SK-N-SH treated with all-trans-retinoic acid at 6 μM for 48 hours (cell line): ENCODE data around the gene SFXN5.

Experiments
- CSDC2 ChIP-seq: fragments of 250-450 bp; sonication (Bioruptor Pico); IDR thresholded peaks from 2 replicates; pipeline ENCODE4 v1.5.0; 2020; ENCODE audit warnings: mild to moderate bottlenecking, moderate library complexity
- ESRRG ChIP-seq: fragments of 250-450 bp; sonication (Bioruptor Pico); IDR thresholded peaks from 2 replicates; pipeline ENCODE4 v1.6.1; 2021; ENCODE audit warnings: mild to moderate bottlenecking
- GLIS3 ChIP-seq: fragments of 250-450 bp; sonication (Bioruptor Pico); IDR thresholded peaks from 2 replicates; pipeline ENCODE4 v1.5.0; 2020; ENCODE audit warnings: mild to moderate bottlenecking, moderate library complexity
- OSR1 ChIP-seq: fragments of 250-450 bp; sonication (Bioruptor Pico); IDR thresholded peaks from 2 replicates; pipeline ENCODE4 v1.8.0; 2022; ENCODE audit warnings: moderate library complexity, mild to moderate bottlenecking, inconsistent platforms
- PPARA ChIP-seq: fragments of 250-450 bp; sonication (Bioruptor Pico); IDR thresholded peaks from 2 replicates; pipeline ENCODE4 v1.5.0; 2020; ENCODE audit warnings: mild to moderate bottlenecking, borderline replicate concordance
- TOX ChIP-seq: fragments of 250-450 bp; sonication (Bioruptor Pico); IDR thresholded peaks from 2 replicates; pipeline ENCODE4 v1.8.0; 2021; ENCODE audit warnings: mild to moderate bottlenecking, moderate library complexity, borderline replicate concordance
- ZFP3 ChIP-seq: fragments of 250-450 bp; sonication (Bioruptor Pico); IDR thresholded peaks from 2 replicates; pipeline ENCODE4 v1.5.0; 2020; ENCODE audit warnings: mild to moderate bottlenecking, moderate library complexity
- ZFP30 ChIP-seq: fragments of 450-650 bp; formaldehyde crosslinking; IDR thresholded peaks from 2 replicates; pipeline ENCODE4 v1.5.0; 2022; ENCODE audit warnings: mild to moderate bottlenecking, moderate library complexity
- ZNF70 ChIP-seq: fragments of 450-650 bp; formaldehyde crosslinking; IDR thresholded peaks from 2 replicates; pipeline ENCODE4 v1.5.0; 2020; ENCODE audit warnings: mild to moderate bottlenecking, moderate library complexity
- TF ChIP-seq, protein P1 (sequence below): fragments of 250-450 bp; sonication (Bioruptor Pico); IDR thresholded peaks from 2 replicates; pipeline ENCODE4 v1.8.0; 2021; ENCODE audit warnings: low read depth, mild to moderate bottlenecking, moderate library complexity, borderline replicate concordance
- TF ChIP-seq, protein P2 (sequence below): fragments of 250-450 bp; sonication (Bioruptor Pico); IDR thresholded peaks from 2 replicates; pipeline ENCODE4 v1.8.0; 2020; ENCODE audit warnings: mild to moderate bottlenecking, moderate library complexity, borderline replicate concordance
- TF ChIP-seq, protein P3 (sequence below): fragments of 250-450 bp; sonication (Bioruptor Pico); IDR thresholded peaks from 2 replicates; pipeline ENCODE4 v1.5.1; 2021; ENCODE audit warnings: mild to moderate bottlenecking, moderate library complexity
- TF ChIP-seq, protein P4 (sequence below): fragments of 250-450 bp; sonication (Bioruptor Pico); IDR thresholded peaks from 2 replicates; pipeline ENCODE4 v1.5.1; 2020; ENCODE audit warnings: low read depth, mild to moderate bottlenecking, moderate library complexity

DNA sequence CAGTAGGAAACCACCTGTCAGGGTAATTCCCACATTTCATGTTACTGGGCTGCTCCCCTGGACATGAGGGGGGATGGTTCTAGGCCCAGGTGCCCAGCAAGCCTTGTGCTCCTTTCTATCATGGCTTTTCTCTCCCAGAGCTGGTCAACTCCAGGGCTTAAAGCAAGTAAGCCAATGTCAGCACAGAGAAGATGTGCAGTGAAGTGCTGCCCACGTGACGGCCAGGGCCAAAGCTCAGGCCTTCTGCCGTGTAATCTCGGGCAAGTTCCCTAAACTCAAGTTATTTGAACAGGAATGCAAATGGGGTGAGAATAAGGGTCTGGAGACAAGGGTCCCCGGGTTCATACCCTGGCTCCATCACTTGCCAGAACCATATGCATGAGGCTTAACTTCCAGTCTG, 16.5 kb downstream of the SFXN5 start:
- no peak for TF ChIP-seq GLIS3
- TF ChIP-seq, protein P1, sequence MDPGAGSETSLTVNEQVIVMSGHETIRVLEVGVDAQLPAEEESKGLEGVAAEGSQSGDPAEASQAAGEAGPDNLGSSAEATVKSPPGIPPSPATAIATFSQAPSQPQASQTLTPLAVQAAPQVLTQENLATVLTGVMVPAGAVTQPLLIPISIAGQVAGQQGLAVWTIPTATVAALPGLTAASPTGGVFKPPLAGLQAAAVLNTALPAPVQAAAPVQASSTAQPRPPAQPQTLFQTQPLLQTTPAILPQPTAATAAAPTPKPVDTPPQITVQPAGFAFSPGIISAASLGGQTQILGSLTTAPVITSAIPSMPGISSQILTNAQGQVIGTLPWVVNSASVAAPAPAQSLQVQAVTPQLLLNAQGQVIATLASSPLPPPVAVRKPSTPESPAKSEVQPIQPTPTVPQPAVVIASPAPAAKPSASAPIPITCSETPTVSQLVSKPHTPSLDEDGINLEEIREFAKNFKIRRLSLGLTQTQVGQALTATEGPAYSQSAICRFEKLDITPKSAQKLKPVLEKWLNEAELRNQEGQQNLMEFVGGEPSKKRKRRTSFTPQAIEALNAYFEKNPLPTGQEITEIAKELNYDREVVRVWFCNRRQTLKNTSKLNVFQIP (CRISPR knock-in tag), result no peak
- no peak for TF ChIP-seq ZFP30
- TF ChIP-seq, protein P2, sequence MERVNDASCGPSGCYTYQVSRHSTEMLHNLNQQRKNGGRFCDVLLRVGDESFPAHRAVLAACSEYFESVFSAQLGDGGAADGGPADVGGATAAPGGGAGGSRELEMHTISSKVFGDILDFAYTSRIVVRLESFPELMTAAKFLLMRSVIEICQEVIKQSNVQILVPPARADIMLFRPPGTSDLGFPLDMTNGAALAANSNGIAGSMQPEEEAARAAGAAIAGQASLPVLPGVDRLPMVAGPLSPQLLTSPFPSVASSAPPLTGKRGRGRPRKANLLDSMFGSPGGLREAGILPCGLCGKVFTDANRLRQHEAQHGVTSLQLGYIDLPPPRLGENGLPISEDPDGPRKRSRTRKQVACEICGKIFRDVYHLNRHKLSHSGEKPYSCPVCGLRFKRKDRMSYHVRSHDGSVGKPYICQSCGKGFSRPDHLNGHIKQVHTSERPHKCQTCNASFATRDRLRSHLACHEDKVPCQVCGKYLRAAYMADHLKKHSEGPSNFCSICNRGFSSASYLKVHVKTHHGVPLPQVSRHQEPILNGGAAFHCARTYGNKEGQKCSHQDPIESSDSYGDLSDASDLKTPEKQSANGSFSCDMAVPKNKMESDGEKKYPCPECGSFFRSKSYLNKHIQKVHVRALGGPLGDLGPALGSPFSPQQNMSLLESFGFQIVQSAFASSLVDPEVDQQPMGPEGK (CRISPR knock-in tag), result no peak
- no peak for TF ChIP-seq CSDC2 (CRISPR knock-in tag)
- TF ChIP-seq PPARA (CRISPR knock-in tag), result no peak
- TF ChIP-seq ZNF70, result no peak
- TF ChIP-seq, protein P3, sequence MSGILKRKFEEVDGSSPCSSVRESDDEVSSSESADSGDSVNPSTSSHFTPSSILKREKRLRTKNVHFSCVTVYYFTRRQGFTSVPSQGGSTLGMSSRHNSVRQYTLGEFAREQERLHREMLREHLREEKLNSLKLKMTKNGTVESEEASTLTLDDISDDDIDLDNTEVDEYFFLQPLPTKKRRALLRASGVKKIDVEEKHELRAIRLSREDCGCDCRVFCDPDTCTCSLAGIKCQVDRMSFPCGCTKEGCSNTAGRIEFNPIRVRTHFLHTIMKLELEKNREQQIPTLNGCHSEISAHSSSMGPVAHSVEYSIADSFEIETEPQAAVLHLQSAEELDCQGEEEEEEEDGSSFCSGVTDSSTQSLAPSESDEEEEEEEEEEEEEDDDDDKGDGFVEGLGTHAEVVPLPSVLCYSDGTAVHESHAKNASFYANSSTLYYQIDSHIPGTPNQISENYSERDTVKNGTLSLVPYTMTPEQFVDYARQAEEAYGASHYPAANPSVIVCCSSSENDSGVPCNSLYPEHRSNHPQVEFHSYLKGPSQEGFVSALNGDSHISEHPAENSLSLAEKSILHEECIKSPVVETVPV (CRISPR knock-in tag), result no peak
- no peak for TF ChIP-seq TOX (CRISPR knock-in tag)
- no peak for TF ChIP-seq OSR1
- TF ChIP-seq ESRRG (CRISPR knock-in tag), result no peak
- TF ChIP-seq ZFP3, result no peak
- TF ChIP-seq, protein P4, sequence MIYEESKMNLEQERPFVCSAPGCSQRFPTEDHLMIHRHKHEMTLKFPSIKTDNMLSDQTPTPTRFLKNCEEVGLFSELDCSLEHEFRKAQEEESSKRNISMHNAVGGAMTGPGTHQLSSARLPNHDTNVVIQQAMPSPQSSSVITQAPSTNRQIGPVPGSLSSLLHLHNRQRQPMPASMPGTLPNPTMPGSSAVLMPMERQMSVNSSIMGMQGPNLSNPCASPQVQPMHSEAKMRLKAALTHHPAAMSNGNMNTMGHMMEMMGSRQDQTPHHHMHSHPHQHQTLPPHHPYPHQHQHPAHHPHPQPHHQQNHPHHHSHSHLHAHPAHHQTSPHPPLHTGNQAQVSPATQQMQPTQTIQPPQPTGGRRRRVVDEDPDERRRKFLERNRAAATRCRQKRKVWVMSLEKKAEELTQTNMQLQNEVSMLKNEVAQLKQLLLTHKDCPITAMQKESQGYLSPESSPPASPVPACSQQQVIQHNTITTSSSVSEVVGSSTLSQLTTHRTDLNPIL (CRISPR knock-in tag), result no peak
